Coronary artery (tissue), 2 donors: ENCODE measurements around the gene TMOD1.
A peak's percentile ranks its signal among the peaks of the same experiment; 100 is the strongest.
"Not testable (repeated sequence)": the region's sequence is repeated elsewhere in the genome, so short reads cannot be mapped to it uniquely, and the experiment has no call there.

Source experiments
- DNase-seq: peaks from one replicate; pipeline ENCODE4 v3.0.0-alpha.2; 2017; ENCODE audit warnings: low spot score
- H3K27ac ChIP-seq, 2 donors: fragments of 200-600 bp; sonication (generic); one replicate each; pipeline ENCODE4 v1.5.1; 2016 to 2019
- H3K4me3 ChIP-seq: fragments of 200-600 bp; sonication (generic); 2 replicates; pipeline ENCODE4 v1.5.1; 2016; ENCODE audit warnings: mild to moderate bottlenecking, moderate library complexity
- CTCF ChIP-seq: fragments of 200-600 bp; sonication (generic); IDR thresholded peaks from one replicate; pipeline ENCODE4 v1.5.1; 2019; ENCODE audit warnings: antibody characterized with exemption

Gene TMOD1

GRCh38 chr9:97484134-97484533 lies 17.3 kb upstream of the TMOD1 start:
- DNase-seq, result no peak
- TF ChIP-seq CTCF, result no peak
- H3K4me3 ChIP-seq, result no peak overlapping the region
- H3K27ac ChIP-seq, result no peak overlapping the region

GRCh38 chr9:97487107-97487506 lies 14.4 kb upstream of the TMOD1 start:
- no peak for TF ChIP-seq CTCF
- Histone ChIP-seq H3K27ac (no peak overlapping the region), H3K4me3 (no peak overlapping the region)
- DNase-seq, result no peak

GRCh38 chr9:97487861-97488260 lies 13.6 kb upstream of the TMOD1 start:
- no peak for TF ChIP-seq CTCF
- DNase-seq, result no peak

GRCh38 chr9:97491216-97491999 lies 10.1 kb upstream of the TMOD1 start:
- H3K4me3 ChIP-seq, result no peak overlapping the region
- TF ChIP-seq CTCF, result no peak
- no peak overlapping the region for H3K27ac ChIP-seq
- no peak for DNase-seq

More at GRCh38 chr9:97487861-97488260, 13.6 kb upstream of the TMOD1 start:
- Histone ChIP-seq H3K27ac (no peak overlapping the region), H3K4me3 (no peak overlapping the region)

- H3K27ac ChIP-seq, H3K4me3 ChIP-seq, DNase-seq: not testable (repeated sequence)
Measured at GRCh38 chr9:97497558-97498375, 3.7 kb upstream of the TMOD1 start.

- H3K4me3 ChIP-seq, H3K27ac ChIP-seq, DNase-seq: not testable (repeated sequence)
Measured at GRCh38 chr9:97498846-97499245, 2.6 kb upstream of the TMOD1 start.

GRCh38 chr9:97500263-97500662 lies 1.2 kb upstream of the TMOD1 start:
- DNase-seq, result no peak
- Histone ChIP-seq H3K4me3 (no peak overlapping the region), H3K27ac (no peak overlapping the region)
- TF ChIP-seq CTCF, result no peak

- TF ChIP-seq CTCF, result no peak
- peak overlapping the region; percentile 94 for H3K4me3 ChIP-seq
Measured at GRCh38 chr9:97500765-97501176, 695 bp upstream of the TMOD1 start.

More at GRCh38 chr9:97500765-97501176, 695 bp upstream of the TMOD1 start:
- peak overlapping the region in 1 of 2 donors; percentile 93 for H3K27ac ChIP-seq
- no peak for DNase-seq
